Loucy (cell line): ENCODE results near the gene NFYA.

Source experiments
- H2AFZ ChIP-seq: fragments of 200-600 bp; sonication (generic); 2 replicates; pipeline ENCODE4 v1.6.0; 2016; ENCODE audit warnings: antibody characterized with exemption, mild to moderate bottlenecking, low read length, moderate library complexity
- H3F3A ChIP-seq: fragments of 200-600 bp; 2 replicates; pipeline ENCODE4 v1.6.0; 2016; ENCODE audit warnings: antibody characterized with exemption, low read depth, mild to moderate bottlenecking
- H3K27me3 ChIP-seq: fragments of 200-600 bp; sonication (generic); 2 replicates; pipeline ENCODE4 v1.6.1; 2014; ENCODE audit warnings: low read length, mild to moderate bottlenecking; ENCODE audit not compliant: insufficient read depth, poor library complexity, severe bottlenecking
- H3K36me3 ChIP-seq: fragments of 200-600 bp; sonication (generic); 2 replicates; pipeline ENCODE4 v1.6.1; 2016; ENCODE audit warnings: low read length; ENCODE audit not compliant: insufficient read depth
- H3K4me1 ChIP-seq: fragments of 200-600 bp; sonication (generic); 2 replicates; pipeline ENCODE4 v1.5.1; 2014; ENCODE audit warnings: low read length, mild to moderate bottlenecking; ENCODE audit not compliant: insufficient read depth, poor library complexity, severe bottlenecking
- H3K4me2 ChIP-seq: fragments of 200-600 bp; sonication (generic); 2 replicates; pipeline ENCODE4 v1.6.0; 2014; ENCODE audit warnings: antibody characterized with exemption, low read length, low read depth, mild to moderate bottlenecking; ENCODE audit not compliant: poor library complexity, severe bottlenecking
- H3K4me3 ChIP-seq: fragments of 200-600 bp; sonication (generic); 2 replicates; pipeline ENCODE4 v1.5.1; 2014; ENCODE audit warnings: low read length, mild to moderate bottlenecking, mixed read lengths; ENCODE audit not compliant: poor library complexity, severe bottlenecking
- H3K79me2 ChIP-seq: fragments of 200-600 bp; sonication (generic); 2 replicates; pipeline ENCODE4 v1.6.1; 2014; ENCODE audit warnings: low read length; ENCODE audit not compliant: insufficient read depth
- H3K9ac ChIP-seq: fragments of 200-600 bp; sonication (generic); 2 replicates; pipeline ENCODE4 v1.6.0; 2014; ENCODE audit warnings: mild to moderate bottlenecking, low read depth, low read length, moderate library complexity; ENCODE audit not compliant: poor library complexity, severe bottlenecking
- H3K9me2 ChIP-seq: fragments of 200-600 bp; sonication (generic); replicated peaks from 2 replicates; pipeline ENCODE4 v1.6.1; 2016; ENCODE audit warnings: low read depth, low read length, mixed read lengths
- H3K9me3 ChIP-seq: fragments of 200-600 bp; sonication (generic); 2 replicates; pipeline ENCODE4 v1.6.1; 2014; ENCODE audit warnings: mild to moderate bottlenecking, antibody characterized with exemption, low read length, low read depth; ENCODE audit not compliant: insufficient read depth
- H4K20me1 ChIP-seq: fragments of 200-600 bp; sonication (generic); 2 replicates; pipeline ENCODE4 v1.6.0; 2014; ENCODE audit warnings: antibody characterized with exemption, low read length, mild to moderate bottlenecking; ENCODE audit not compliant: insufficient read depth, poor library complexity, severe bottlenecking
- CTCF ChIP-seq: fragments of 200-600 bp; sonication (generic); conservative IDR thresholded peaks from 2 replicates; pipeline ENCODE4 v1.5.1; 2014; ENCODE audit warnings: mild to moderate bottlenecking, antibody characterized with exemption, low read length
- EZH2phosphoT487 ChIP-seq: fragments of 200-600 bp; IDR thresholded peaks from 2 replicates; pipeline ENCODE4 v1.6.1; 2018; ENCODE audit warnings: antibody characterized with exemption, mild to moderate bottlenecking, moderate library complexity, borderline replicate concordance

Gene NFYA

GRCh38 chr6:41049521-41049920 lies 23.3 kb upstream of the NFYA start:
- no peak overlapping the region for H2AFZ ChIP-seq
- TF ChIP-seq CTCF, result no peak
- TF ChIP-seq EZH2phosphoT487, result no peak
- H3K4me2 ChIP-seq, result no peak overlapping the region

GRCh38 chr6:41049955-41050354 lies 22.8 kb upstream of the NFYA start:
- H3K4me2 ChIP-seq, result no peak overlapping the region
- H3K36me3 ChIP-seq, result no peaks in the 10 kb centered on the region
- TF ChIP-seq EZH2phosphoT487, result no peak
- TF ChIP-seq CTCF, result no peak
- H3K9ac ChIP-seq, result no peak overlapping the region
- peaks cover 29% of the 10 kb centered on the region for H3K4me1 ChIP-seq
- no peaks in the 10 kb centered on the region for H4K20me1 ChIP-seq
- H2AFZ ChIP-seq, result no peak overlapping the region
- no peaks in the 10 kb centered on the region for H3K9me3 ChIP-seq
- H3F3A ChIP-seq, result no peaks in the 10 kb centered on the region
- H3K4me3 ChIP-seq, result no peak overlapping the region
- H3K27me3 ChIP-seq, result no peaks in the 10 kb centered on the region
- no peaks in the 10 kb centered on the region for H3K9me2 ChIP-seq
- H3K79me2 ChIP-seq, result no peaks in the 10 kb centered on the region

More at GRCh38 chr6:41049521-41049920, 23.3 kb upstream of the NFYA start:
- Histone ChIP-seq H3K9me2 (no peaks in the 10 kb centered on the region), H3K79me2 (no peaks in the 10 kb centered on the region), H3K9ac (no peak overlapping the region), H4K20me1 (no peaks in the 10 kb centered on the region), H3K36me3 (no peaks in the 10 kb centered on the region), H3K27me3 (no peaks in the 10 kb centered on the region), H3K9me3 (no peaks in the 10 kb centered on the region), H3K4me1 (peaks cover 24% of the 10 kb centered on the region), H3F3A (no peaks in the 10 kb centered on the region), H3K4me3 (no peak overlapping the region)

- no peak overlapping the region for H3K9ac ChIP-seq
- H3K79me2 ChIP-seq, result no peaks in the 10 kb centered on the region
- TF ChIP-seq CTCF (no peak), EZH2phosphoT487 (no peak)
- H3K27me3 ChIP-seq, result no peaks in the 10 kb centered on the region
- H3K9me2 ChIP-seq, result no peaks in the 10 kb centered on the region
- no peaks in the 10 kb centered on the region for H3K36me3 ChIP-seq
- no peaks in the 10 kb centered on the region for H3F3A ChIP-seq
- no peaks in the 10 kb centered on the region for H4K20me1 ChIP-seq
- no peak overlapping the region for H3K4me3 ChIP-seq
- H2AFZ ChIP-seq, result no peak overlapping the region
- peaks cover 34% of the 10 kb centered on the region for H3K4me1 ChIP-seq
- H3K4me2 ChIP-seq, result no peak overlapping the region
- H3K9me3 ChIP-seq, result no peaks in the 10 kb centered on the region
Observed at GRCh38 chr6:41050536-41050935, 22.2 kb upstream of the NFYA start.
